ENCODE measurements around the gene SLC32A1. TPM values are rescaled to one million over a fixed set of nuclear protein-coding genes. Genes with fewer than 3 reads are reported as not detected.

Gene SLC32A1
- total RNA-seq, 1 experiment from 2014 or later: not detected

DNA sequence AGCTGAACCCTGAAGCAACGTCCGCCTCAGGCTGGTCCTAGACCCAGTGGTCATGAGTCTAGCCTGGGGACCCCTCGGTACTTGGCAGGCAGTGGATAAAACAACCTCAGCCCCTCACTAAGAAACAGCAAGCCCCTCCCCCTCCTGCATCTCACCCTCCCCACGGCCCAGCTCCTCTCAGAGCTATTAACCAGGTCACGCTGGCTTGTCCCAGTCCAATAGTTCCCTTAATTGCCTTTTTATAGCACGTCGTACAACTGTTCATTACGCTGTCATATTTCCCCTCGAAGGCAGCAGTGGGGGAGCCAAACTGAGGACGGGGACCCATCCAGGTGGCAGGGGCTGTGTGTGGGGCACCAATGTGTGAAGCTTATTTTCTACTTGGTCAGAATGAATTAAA, 8.6 kb upstream of the SLC32A1 start:
- Histone ChIP-seq H3K4me3 (replicated peaks in 1 of 2; ENCODE audit: low read depth in 1 of 2, low read length in 2 of 2) (no peak overlapping the region), H3K9me2 (ENCODE audit: insufficient read depth) (no peaks in the 10 kb centered on the region), H3K27me3 (ENCODE audit: insufficient read depth, low read length) (peaks cover 33% of the 10 kb centered on the region; the same call in 1 of the 2 replicates), H3K4me2 (ENCODE audit: low read length) (no peak overlapping the region), H3K79me2 (ENCODE audit: insufficient read depth, low read length) (no peaks in the 10 kb centered on the region), H3K27ac (ENCODE audit: low read depth, low read length) (no peak overlapping the region), H3K36me3 (ENCODE audit: control insufficient read depth in 1 of 2, insufficient read depth in 2 of 2, low read length in 2 of 2) (no peaks in the 10 kb centered on the region), H4K20me1 (ENCODE audit: insufficient read depth) (no peaks in the 10 kb centered on the region), H3K9me3 (ENCODE audit: control insufficient read depth in 1 of 2, insufficient read depth in 1 of 2, low read depth in 1 of 2, low read length in 2 of 2) (no peaks in the 10 kb centered on the region), H2AFZ (ENCODE audit: low read depth, low read length, poor library complexity, severe bottlenecking) (no peak overlapping the region), H3K4me1 (ENCODE audit: control insufficient read depth in 1 of 2, insufficient read depth in 2 of 2, low read length in 2 of 2) (no peaks in the 10 kb centered on the region), H3K9ac (ENCODE audit: low read length) (no peak overlapping the region)
- no TSS peak for BruUV-seq (replicated peaks)
- DNase-seq (ENCODE audit: low read depth, low spot score) (no peak), ATAC-seq (no peak)
- ChIA-PET POLR2A (no interaction called here), CTCF (no interaction called here), RAD21 (ENCODE audit: low non-redundant PET in 1 of 2, low total read pairs in 2 of 2, uncharacterized antibody in 2 of 2, unreplicated experiment in 2 of 2) (no interaction called here)
- TF ChIP-seq CTCF (IDR thresholded peaks at IDR 0.05 in 2 of 3, conservative IDR thresholded peaks at IDR 0.05 in 1 of 3; ENCODE audit: borderline replicate concordance in 1 of 3, insufficient read depth in 1 of 3, low read depth in 2 of 3, low read length in 2 of 3) (no peak), TCF7L2 (IDR thresholded peaks at IDR 0.05; ENCODE audit: borderline replicate concordance, extremely low read depth, insufficient read depth, insufficient read length) (no peak), POLR2AphosphoS5 (IDR thresholded peaks at IDR 0.05; ENCODE audit: low read depth, low read length) (no peak), ZFX (IDR thresholded peaks at IDR 0.05) (no peak), POLR2A (IDR thresholded peaks at IDR 0.05; ENCODE audit: borderline replicate concordance, extremely low read depth, insufficient read depth, insufficient read length) (no peak), EZH2phosphoT487 (IDR thresholded peaks at IDR 0.05; ENCODE audit: borderline replicate concordance) (no peak), SRF (IDR thresholded peaks at IDR 0.05; ENCODE audit: low read depth) (no peak), SP1 (IDR thresholded peaks at IDR 0.05; ENCODE audit: low read depth) (no peak), CBX3 (IDR thresholded peaks at IDR 0.05; ENCODE audit: low read depth) (no peak), EGR1 (IDR thresholded peaks at IDR 0.05; ENCODE audit: low read depth) (no peak), EZH2 (IDR thresholded peaks at IDR 0.05) (no peak), SIN3A (IDR thresholded peaks at IDR 0.05; ENCODE audit: low read depth) (no peak), RAD21 (IDR thresholded peaks at IDR 0.05; ENCODE audit: low read depth) (no peak), FOSL1 (IDR thresholded peaks at IDR 0.05; ENCODE audit: low read depth) (no peak), ZNF274 (IDR thresholded peaks at IDR 0.05; ENCODE audit: low read depth, low read length) (no peak)
- TF ChIP-seq, protein P1, sequence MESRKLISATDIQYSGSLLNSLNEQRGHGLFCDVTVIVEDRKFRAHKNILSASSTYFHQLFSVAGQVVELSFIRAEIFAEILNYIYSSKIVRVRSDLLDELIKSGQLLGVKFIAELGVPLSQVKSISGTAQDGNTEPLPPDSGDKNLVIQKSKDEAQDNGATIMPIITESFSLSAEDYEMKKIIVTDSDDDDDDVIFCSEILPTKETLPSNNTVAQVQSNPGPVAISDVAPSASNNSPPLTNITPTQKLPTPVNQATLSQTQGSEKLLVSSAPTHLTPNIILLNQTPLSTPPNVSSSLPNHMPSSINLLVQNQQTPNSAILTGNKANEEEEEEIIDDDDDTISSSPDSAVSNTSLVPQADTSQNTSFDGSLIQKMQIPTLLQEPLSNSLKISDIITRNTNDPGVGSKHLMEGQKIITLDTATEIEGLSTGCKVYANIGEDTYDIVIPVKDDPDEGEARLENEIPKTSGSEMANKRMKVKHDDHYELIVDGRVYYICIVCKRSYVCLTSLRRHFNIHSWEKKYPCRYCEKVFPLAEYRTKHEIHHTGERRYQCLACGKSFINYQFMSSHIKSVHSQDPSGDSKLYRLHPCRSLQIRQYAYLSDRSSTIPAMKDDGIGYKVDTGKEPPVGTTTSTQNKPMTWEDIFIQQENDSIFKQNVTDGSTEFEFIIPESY (IDR thresholded peaks at IDR 0.05; ENCODE audit: extremely low read depth, insufficient replicate concordance, low read length): no peak
- TF ChIP-seq, protein P2, sequence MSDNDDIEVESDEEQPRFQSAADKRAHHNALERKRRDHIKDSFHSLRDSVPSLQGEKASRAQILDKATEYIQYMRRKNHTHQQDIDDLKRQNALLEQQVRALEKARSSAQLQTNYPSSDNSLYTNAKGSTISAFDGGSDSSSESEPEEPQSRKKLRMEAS (IDR thresholded peaks at IDR 0.05): no peak
- TF ChIP-seq, protein P3, sequence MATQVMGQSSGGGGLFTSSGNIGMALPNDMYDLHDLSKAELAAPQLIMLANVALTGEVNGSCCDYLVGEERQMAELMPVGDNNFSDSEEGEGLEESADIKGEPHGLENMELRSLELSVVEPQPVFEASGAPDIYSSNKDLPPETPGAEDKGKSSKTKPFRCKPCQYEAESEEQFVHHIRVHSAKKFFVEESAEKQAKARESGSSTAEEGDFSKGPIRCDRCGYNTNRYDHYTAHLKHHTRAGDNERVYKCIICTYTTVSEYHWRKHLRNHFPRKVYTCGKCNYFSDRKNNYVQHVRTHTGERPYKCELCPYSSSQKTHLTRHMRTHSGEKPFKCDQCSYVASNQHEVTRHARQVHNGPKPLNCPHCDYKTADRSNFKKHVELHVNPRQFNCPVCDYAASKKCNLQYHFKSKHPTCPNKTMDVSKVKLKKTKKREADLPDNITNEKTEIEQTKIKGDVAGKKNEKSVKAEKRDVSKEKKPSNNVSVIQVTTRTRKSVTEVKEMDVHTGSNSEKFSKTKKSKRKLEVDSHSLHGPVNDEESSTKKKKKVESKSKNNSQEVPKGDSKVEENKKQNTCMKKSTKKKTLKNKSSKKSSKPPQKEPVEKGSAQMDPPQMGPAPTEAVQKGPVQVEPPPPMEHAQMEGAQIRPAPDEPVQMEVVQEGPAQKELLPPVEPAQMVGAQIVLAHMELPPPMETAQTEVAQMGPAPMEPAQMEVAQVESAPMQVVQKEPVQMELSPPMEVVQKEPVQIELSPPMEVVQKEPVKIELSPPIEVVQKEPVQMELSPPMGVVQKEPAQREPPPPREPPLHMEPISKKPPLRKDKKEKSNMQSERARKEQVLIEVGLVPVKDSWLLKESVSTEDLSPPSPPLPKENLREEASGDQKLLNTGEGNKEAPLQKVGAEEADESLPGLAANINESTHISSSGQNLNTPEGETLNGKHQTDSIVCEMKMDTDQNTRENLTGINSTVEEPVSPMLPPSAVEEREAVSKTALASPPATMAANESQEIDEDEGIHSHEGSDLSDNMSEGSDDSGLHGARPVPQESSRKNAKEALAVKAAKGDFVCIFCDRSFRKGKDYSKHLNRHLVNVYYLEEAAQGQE (IDR thresholded peaks at IDR 0.05; ENCODE audit: low read depth): no peak
- TF ChIP-seq, protein P4, sequence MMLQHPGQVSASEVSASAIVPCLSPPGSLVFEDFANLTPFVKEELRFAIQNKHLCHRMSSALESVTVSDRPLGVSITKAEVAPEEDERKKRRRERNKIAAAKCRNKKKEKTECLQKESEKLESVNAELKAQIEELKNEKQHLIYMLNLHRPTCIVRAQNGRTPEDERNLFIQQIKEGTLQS (IDR thresholded peaks at IDR 0.05): no peak
- intact Hi-C loops (cut with micrococcal nuclease): no loop called here
